ENCODE measurements around the gene ITCH.
"Not testable (repeated sequence)": the region's sequence is repeated elsewhere in the genome, so short reads cannot be mapped to it uniquely, and the experiment has no call there.

ITCH gene

DNA sequence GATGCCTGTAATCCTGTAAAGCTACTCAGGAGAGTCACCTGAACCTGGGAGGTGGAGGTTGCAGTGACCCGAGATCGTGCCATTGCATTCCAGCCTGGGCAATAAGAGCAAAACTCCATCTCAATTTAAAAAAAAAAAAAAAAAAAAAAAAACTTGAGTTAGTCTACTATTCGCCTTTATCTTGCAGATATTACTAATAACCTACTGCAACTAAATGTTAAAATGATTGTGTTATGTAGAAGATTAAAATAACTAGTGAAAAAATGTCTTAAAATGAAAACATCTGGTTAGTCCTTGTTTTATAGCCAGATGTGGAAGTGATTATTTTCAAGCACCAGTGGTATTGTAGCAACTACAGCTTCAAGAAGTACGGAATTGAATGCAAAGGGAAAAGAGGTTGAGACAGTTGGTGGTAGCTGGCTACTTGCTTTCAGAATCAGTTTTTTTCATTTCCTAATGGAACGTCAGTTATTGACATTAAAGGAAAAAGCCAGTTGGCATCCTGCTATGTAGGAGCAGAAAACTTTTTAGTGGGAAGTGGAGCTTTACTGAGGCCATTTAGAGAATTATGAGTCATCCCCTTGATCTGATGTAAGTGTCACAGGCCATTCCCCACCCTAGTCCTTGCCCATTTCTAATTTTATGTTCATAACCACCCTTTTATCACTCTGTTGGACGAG, 109.3 kb downstream of the ITCH start:
- DNase-seq, result no peak

GRCh38 chr20:34473262-34473883, 110.3 kb downstream of the ITCH start:
- peak; percentile 10 to 32 for DNase-seq

- no peak for DNase-seq
Measured at GRCh38 chr20:34475979-34476736, 113.1 kb downstream of the ITCH start.

DNA sequence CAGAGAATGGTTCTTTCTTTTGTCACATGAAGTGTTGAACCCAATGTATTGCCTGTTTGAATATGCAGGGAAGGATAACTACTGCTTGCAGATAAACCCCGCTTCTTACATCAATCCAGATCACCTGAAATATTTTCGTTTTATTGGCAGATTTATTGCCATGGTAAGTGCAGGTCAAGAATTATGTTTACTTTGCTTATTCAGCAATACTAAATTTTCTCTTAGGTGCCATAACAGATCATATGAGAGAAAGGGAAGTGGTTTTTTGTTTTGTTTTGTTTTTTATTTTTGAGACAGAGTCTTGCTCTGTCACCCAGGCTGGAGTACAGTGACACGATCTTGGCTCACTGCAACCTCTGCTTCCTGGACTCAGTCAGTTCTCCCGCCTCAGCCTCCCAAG, 116.6 kb downstream of the ITCH start:
- no peak for DNase-seq

DNA sequence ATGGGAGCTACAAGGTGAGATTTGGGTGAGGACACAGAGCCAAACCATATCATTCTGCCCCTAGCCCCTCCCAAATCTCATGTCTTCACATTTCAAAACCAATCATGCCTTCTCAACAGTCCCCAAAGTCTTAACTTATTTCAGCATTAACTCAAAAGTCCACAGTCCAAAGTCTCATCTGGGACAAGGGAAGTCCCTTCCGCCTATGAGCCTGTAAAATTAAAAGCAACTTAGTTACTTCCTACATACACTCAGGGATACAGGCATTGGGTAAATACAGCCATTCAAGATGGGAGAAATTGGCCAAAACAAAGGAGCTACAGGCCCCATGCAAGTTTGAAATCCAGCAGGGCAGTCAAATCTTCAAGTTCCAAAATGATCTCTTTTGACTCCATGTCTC, 119.1 kb downstream of the ITCH start:
- not testable (repeated sequence) for DNase-seq

DNA sequence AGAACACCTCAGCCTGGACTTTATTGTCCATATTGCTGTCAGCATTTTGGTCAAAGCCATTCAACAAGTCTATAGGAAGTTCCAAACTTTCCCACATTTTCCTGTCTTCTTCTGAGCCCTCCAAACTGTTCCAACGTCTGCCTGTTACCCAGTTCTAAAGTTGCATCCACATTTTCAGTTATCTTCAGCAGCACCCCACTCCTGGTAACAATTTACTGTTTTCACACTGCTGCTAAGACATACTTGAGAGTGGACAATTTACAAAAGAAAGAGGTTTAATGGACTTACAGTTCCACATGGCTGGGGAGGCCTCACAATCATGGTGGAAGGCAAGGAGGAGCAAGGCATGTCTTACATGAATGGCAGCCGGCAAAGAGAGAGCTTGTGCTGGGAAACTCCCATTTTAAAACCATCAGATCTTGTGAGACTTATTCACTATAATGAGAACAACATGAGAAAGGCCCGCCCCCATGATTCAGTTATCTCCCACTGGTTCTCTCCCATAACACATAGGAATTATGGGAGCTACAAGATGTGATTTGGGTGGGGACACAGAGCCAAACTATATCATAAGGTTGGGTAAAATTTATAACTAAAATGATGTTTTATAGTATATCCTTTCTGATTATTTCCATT, 120.6 kb downstream of the ITCH start:
- DNase-seq, result not testable (repeated sequence)

DNA sequence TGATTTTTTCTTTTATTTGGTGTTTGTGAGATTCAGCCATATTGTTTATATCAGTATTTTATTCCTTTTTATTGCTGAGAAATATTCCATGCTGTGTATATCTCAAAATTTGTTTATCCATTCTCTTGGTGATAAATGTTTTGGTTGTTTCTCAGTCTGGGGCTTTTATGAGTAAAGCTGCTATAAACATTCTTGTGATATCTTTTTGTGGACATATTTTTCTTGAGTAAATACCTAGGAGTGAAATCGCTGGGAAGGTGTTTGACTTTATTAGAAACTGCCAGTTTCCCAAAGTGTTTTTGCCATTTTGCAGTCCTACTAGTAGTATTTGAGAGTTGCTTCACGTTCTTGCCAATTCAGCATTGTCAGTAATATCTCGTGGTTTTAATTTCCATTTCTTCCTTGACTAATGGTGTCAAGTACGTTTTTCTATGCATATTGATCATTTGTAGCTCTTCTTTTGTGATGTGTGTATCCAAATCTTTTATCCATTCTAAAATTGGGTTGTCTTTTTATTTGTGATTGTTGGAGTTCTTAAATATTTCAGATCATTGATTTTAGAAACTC, 122.1 kb downstream of the ITCH start:
- no peak for DNase-seq

- DNase-seq, result no peak
Measured at GRCh38 chr20:34491226-34491931, 128.3 kb downstream of the ITCH start.

DNA sequence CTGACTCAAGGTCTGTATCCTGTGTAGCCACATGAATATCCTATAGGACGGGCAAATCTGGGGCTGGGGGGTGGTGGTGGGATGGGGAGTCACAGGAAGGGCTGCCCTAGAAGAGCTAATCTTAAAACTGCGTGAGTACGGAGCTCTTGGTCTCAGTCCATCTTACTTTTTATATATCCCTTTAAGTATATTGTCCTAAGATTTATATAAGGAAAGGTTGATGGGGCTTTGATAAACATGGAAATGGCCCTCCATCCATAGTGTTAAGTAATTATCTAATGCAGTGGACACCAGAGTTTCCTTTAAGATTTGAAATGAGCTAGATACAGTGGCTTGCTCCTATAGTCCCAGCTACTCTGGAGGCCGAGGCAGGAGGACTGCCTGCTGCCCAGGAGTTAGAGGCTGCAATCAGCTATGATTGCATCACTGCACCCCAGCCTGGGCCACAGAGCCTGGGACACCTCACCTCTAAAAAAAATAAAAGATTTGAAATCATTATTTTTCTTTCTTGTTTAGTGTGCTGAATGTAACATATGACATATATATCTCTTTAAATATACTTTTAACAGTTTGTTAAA, 128.9 kb downstream of the ITCH start:
- no peak for DNase-seq

- no peak for DNase-seq
Measured at GRCh38 chr20:34493646-34494045, 130.6 kb downstream of the ITCH start.

GRCh38 chr20:34495307-34495706, 132.2 kb downstream of the ITCH start:
- no peak for DNase-seq

GRCh38 chr20:34495916-34496315, 132.8 kb downstream of the ITCH start:
- no peak for DNase-seq

- not testable (repeated sequence) for DNase-seq
Measured at GRCh38 chr20:34497596-34497995, 134.5 kb downstream of the ITCH start.

GRCh38 chr20:34500823-34501222, 137.8 kb downstream of the ITCH start:
- DNase-seq, result no peak

DNA sequence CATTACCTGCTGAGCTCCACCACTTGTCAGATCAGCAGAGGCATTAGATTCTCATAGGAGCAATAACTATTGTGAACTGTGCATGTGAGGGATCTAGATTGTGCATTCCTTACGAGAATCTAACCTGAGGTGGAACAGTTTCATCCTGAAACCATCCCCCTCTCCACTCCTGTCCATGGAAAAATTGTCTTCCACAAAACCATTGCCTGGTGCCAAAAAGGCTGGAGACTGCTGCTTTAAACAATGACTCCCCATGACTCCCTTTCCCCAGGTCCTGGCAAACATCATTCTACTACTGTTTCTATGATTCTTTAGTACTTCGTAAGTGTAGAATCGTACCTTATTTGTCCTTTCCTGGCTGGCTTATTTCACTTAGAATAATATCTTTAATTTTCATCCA, 143.4 kb downstream of the ITCH start:
- DNase-seq, result no peak

DNA sequence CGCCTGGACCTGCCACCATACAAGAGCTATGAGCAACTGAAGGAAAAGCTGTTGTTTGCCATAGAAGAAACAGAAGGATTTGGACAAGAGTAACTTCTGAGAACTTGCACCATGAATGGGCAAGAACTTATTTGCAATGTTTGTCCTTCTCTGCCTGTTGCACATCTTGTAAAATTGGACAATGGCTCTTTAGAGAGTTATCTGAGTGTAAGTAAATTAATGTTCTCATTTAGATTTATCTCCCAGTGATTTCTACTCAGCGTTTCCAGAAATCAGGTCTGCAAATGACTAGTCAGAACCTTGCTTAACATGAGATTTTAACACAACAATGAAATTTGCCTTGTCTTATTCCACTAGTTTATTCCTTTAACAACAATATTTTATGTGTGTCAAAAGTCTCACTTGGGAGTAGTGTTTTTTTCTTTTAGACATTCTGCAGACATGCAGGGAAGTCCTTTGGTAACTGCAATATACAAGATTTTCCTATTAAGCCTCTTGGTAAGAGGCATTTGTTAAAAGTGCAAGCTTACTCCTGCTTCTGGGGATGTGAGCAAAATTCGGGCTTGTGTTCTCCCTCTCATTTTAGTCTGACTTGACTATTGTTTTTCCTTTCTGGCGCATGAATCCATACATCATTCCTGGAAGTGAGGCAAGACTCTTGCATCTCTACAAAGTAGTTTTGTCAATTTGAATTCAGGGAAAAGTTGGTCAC, 144.8 kb downstream of the ITCH start:
- DNase-seq, result no peak

GRCh38 chr20:34510575-34510974, 147.5 kb downstream of the ITCH start:
- DNase-seq, result no peak

DNA sequence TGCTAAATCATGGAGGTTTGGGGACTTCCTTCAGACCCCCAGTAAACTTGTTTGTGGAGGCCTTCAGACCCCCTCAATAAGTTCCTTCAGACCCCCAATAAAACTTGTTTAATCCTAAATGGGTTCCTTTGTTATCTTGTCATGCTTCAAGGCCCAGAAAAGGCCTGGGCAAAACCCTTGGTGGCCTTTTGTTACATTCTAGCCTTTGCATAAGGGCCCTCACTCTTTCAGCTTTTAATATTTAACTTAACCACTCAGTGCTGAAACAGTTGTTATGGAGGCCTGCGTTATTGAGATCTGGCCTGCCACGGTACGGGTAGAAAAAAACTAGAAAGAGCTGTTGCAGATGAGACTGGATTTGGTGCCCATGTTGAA, 148.8 kb downstream of the ITCH start:
- DNase-seq, result no peak

DNA sequence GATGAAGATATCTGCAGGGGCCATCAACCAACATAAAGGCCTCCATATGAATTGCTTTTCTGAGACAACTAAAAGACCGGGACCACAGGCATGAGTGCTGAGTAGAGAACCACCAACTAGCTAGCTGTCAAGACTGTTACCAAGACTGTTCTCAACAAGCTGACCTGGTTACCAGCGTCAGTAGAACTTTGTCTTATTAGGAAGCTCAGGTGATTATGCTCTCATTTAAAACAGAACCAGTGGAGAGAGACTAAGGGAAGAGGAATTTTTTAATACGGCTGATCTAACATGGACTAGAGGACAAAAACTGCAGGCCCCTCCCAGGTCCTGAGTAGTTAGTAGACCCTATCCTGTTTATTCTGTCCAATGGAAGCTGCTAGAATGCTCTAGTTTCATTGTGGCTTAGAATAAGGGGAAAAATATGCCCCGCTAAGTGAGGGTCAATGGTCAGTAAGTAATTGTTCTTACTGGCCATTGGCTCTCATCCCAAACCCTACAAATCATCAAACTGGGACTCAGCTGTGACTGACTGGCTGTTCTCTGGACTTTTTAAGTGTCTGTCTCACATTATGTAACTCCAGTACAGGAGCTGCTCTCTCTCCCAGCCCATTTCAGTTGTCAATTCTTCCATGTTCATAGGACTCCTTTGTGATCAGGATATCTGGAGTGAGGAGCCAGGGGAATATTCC, 149.3 kb downstream of the ITCH start:
- no peak for DNase-seq

DNA sequence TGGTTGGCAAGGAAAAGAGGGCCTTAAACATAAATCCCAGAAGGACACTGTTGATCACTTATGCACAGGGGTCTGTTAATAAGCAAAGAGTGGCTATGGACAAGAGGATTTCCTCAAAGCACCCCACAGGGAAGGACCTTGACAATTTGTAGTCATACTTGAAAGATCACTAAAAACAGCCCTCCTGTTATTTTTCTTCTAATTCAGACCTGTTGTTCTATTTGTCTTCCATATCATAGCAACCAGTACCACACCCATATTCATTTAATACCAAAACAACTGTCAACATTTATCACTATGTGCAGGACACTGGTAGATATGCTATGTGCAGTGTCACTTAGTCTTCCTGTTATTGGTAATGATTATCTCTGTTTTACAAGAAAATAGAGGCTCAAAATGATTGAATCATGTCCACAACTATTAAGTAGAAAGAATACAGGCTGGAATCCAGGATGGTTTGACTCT, 149.9 kb downstream of the ITCH start:
- no peak for DNase-seq

GRCh38 chr20:34514034-34514433, 151.0 kb downstream of the ITCH start:
- DNase-seq, result not testable (repeated sequence)
